Renal cortical epithelial cell (primary cell): ENCODE data around the gene ANKRD1. TPM values are rescaled to one million over a fixed set of nuclear protein-coding genes. Genes with fewer than 3 reads are reported as not detected.

Source experiments
- DNase-seq: peaks from one replicate; pipeline ENCODE4 v3.0.0-alpha.2; 2011; ENCODE audit warnings: low read depth
- total RNA-seq: library from RNA; depleted of rRNA; stranded (reverse); fragments of >200 nt; gene quantifications from 2 replicates; pipeline ENCODE4 v1.2.3, GENCODE V29; 2014

Gene ANKRD1
- total RNA-seq, 1 donor from 2014 or later, result 12.6 TPM

DNA sequence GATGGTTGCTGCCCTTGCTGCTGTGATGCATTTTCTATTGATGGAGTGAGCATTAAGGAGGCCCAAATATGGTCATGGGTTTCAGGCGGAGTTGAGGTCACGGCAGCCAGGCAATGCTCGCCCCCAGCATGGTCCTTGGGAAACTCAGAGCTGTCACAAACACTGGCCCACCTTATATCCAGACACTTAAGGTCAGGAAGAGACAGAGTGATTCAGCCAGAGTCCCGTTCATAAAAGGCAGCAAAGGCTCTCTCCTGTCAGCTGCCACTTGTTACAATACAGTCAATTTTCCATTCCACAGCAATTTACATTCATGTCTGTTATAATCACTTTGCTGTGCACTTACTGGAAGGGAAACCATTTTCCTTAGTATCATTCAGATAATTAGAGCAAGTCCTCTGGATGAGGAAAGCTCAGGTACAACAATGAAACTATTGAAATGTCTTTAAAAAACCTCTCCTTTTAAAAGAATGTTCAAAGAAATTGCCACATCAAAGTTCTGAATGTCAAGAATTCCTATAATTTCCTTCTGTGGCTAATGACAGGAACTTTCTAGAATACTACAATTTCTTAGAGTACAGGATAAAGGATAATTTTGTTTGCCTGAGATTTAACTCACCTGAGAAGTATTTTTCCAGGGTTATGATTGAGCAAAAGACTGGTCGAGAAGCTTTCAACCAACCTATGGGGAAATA is 14.8 kb upstream of the ANKRD1 start:
- DNase-seq, result peak; percentile 50

DNA sequence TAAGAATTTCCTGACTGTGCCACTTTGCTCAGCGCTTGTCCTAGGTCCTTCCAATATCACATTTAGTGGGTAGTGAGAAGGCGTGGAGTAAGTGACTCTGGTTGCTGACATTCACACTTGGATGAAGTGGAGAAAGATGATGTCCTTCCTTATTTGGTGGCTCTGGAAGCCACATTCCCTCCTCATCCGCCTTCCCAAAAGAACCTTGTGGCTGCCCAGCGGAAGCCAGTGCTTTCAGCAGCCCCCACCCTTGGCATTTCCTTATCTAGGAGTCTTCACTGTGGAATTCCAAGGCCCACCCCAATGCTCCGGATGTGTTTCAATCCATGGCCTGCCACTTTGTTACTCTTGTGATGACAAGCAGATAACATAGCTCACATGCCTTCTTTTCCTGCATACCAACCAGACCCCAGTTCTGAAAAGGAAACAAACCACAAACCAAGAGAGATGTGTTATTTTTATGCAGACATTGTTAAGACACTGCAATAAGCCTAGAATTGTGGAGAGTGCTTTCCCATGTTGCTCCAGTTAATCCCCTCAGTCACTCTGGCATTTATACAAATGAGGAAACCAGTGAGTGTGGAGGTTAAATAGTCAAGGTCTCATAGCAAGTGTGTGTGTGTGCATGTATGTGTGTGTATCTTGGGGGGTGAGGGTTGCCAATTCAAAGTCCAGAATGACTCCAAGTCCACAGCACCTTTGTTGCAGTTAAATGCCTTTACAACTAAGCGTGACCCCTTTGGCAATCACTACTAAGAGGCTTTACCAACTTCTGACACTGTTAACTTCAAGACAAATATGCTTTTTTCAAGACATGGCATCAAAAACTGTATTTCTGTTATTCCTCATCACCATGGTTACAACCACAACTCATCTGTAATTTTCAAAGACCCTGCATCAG is 10.3 kb upstream of the ANKRD1 start:
- peak; percentile 75 for DNase-seq

DNA sequence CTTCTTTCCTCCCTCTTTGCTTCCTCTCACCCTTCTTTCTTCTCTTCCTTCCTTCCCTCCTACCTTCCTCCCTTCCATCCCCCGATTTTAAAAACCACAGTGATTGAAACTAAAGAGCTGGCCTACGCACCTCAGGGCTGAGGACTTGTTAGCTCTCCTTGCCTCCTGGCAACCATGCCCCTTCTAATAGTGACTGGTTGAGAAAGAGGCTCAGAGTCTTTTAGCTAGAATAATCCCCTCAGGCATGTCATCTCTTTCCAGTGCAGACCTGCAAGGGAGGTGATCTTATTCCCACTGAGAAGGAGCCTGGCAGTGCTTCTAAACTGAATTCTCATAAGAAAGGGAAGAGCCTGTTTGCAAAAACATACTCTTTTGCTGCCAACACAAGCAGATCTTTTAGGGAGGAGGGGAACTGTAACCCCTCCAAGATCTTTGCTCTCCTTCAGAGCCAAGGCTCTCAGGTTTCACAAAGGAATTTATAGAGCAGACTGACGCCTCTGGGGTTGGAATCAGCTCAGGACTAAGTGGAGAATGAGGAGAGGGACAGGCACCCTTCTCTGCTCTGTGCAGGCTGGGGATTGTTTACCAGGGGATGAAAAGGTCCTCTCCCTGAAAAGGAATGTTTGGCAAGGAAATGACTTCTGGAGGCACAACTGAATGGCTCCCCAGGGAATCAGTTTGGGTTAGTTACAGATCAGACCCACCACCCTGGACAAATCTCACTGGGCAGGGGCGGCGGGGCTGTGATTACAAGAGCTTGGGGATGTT is 9.4 kb upstream of the ANKRD1 start:
- DNase-seq, result peak; percentile 36

DNA sequence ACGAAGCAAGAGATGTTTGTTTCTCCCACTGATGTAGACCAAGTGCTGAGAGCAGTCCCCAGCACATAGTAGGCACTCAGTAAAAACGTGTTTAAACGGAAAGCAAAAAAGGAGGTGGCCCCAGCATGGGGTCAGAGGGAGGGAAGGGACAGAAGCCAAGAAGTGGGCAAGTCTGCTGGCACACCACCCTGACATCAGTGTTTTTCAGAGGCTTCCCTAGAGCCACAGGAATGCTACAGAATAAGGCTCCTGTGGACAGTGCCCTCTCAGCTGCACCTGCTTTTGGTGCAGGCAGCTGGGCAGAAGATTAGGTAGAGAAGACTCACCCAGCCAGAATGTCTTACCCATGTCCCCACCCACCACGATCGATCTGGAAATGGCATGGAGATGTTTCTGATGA is 8.3 kb upstream of the ANKRD1 start:
- no peak for DNase-seq

DNA sequence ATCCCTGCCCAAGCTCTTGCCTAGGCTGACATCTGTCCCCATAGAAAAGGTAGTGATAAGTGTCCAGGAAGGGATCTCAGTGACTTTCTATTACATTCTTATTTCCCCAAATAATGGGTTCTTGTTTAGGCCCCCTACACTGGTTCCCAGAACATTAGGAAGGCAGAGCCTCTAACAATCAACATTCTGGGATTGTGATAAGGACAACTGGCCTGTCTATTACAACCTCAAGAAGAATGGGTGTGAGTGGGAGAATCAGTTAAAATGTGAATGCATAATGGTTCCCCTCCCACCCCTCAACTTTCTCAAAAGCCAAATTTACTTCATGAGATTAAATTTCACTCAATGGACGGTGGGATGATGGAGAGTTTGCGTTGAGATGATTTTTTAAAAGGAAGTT is 6.4 kb upstream of the ANKRD1 start:
- DNase-seq, result no peak

DNA sequence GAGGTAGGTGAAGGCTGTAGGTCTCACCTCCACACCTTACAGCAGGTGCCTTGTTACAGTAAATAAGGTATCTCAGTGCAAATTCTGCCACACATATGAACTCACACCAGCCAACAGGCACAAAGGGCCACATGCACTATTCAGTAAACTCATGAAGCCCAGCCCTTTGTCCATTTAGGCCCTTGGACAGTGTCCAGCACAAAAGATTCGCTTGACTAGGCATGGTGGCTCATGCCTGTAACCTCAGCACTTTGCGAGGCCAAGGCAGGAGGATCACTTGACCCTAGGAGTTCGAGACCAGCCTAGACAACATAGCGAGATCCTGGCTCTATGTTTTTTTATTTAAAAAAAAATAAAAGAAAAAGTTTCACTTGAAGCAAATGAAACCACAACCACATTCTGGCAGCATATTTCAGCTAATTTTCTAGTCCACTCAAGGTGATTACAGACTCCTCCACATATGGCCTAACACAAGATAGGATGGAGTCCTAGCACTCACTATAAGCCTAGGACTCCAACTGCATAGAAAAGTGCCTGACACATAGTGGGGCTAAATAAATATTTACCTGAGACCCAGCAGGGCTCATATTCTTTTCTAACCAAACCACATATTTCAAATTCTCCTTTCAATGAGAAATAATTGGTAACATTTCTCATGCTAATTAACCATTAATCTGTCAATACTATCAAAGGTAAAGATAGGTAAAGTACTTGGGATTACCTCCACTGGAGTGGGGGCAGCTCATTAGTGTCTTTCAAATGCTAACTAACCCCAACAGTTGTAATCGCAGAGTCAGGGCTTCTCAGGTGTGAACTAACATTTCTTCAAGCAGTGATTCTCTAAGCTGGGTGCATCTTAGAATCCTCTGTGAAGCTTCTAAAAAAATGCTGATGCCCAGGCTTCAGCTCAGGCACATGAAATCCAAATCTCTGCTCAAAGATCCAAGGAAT is 4.5 kb upstream of the ANKRD1 start:
- DNase-seq, result peak; percentile 42

DNA sequence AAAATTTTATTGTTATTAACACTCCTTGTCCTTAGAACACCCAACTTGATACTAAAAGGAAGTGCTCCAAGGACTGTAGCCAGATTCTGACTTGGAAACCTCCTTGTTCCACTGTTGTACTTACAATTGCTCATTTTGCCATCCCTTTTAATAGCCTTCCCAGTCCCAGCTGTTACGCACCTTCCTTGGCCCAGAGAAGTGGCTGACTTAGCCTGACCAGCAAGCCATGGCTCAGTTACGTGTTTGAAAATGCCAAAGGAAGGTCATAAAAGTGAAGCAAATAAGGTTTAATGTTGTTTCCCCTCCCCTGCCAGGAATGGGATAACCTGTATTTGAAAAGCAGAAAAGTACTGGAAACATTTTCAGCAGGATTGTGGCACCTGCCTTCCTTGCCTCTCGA is 3.7 kb upstream of the ANKRD1 start:
- DNase-seq, result no peak

DNA sequence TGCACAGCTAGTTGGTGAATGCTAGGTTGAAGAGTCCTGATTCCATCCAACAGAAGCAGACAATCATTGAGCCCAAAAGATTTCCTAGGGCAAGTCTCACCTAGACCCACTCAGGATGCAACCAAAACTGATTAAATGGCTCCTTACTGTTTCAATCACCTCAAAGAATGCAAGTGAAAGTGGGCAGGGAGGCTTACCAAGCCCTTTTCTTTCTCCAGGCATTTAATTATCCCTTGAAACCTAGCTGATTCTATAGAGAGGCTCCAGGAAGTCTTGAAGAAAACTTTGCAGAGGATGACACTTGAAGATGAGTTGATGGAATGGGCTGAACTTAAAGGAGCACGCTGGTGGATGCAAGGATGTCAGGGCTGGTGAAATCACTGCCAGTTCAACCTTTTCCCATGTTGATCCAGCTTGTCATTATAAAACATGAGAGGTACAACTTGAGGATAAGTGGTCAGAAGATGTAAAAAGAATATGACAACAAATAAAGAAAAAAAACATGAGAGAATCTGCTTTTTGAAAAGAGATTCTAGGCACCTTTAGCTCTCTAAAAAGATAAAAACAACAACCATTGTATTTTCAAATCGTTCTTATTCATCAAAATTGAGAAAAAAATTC is 2.3 kb upstream of the ANKRD1 start:
- DNase-seq, result no peak

DNA sequence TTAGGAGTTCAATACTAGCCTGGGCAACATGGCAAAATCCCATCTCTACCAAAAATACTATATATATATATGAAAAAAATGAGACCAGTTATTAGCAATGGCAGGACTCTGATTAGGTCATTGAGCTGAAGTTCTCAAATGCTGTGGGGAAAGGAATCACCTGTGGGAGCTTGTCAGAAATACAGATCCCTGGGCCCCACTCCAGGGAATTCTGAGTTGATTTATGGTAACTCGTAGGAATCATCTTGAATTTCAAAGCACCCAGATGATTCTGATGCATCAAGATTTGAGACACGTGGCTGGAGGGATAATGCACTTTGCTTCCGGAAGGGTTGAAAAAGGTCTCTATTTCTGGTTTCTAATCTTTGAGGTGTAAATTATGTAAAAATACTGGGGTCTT is 1.0 kb upstream of the ANKRD1 start:
- no peak for DNase-seq

DNA sequence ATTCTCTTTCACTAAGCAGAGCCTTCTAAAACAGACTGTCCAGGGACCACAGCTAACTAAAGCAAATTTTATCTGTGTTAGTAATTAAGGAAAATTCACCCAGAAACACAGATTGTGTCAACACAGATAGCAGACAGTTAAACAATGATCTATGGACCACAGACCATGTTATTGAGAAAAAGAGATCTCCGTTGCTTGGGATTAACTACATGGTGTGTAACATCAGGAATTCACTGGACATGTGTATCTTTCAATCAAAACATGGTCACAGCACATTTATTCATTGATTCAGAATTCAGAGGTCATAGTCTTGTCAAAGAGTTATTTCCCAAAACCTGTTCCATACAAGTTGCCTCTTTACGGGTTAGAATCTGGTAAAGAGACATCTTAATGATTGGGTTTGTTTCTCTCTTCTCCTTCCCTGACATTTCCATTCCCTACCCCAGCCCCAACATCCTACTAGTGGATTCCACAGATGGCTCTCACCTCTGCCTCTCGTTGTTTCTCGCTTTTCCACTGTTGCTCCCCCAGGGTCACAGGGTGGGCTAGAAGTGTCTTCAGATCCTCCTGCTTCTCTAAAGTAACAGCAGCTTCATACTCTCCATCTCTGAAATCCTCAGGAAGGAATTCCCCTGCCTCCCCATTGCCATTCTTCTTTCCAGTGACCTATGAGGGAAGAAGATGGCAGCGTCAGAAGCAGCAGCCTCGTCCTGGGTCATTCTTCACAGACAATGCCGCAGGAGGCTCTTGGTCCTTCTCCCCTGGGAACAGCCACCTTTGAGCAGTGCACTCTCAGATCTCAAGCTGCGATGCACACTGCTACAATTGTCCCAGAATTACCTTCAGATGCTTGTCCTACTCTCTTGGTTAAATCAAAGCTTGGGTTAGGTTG is 958 bp downstream of the ANKRD1 start:
- peak; percentile 7 for DNase-seq

DNA sequence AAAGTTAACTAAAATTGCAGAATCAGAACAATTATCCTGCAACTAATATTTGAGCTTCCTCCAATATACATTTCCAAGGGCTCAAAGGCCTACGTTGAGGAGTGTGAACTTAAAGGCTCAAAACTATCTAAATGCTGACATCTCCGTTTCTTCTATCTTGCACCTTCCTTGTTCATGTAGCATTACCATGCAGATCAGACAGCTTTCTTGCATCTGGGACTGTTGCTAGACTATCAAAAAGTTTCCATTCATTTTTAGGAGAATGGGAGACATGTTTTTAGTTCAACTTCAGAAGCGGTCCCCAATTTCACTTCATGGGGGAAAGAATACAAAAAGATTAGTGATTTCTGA is 2.9 kb downstream of the ANKRD1 start:
- DNase-seq, result no peak

DNA sequence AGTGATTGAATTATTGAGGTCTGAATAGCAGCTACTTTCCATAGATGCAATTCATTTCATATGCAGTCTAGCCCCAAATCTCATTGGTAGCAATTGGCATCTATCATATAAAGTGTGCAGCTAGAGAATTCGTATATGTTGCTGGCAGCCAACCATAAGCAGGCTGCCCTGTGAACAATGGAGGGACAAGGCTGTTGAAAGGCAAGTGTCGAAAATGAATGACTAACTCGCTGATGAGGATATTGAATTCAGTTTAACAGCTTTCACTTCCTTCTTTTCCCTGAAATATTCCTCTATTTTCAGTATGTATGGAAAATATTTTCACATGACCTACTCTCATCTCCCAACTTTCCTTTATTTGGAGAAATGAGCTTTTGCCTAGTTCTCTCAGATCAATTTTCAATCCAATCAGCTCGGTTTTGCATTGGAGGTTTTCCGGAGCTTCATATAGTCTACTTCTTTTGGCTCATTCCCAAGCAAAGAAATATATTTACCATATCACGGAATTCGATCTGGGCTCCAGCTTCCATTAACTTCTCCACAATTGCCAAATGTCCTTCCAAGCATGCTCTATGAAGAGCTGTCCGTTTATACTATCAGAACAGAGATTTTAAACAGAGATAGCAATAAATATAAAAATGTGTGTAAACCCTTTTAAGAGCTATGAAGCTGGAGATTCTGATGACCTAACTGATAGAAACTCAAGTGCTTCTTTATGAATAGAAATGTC is 3.5 kb downstream of the ANKRD1 start:
- DNase-seq, result no peak

DNA sequence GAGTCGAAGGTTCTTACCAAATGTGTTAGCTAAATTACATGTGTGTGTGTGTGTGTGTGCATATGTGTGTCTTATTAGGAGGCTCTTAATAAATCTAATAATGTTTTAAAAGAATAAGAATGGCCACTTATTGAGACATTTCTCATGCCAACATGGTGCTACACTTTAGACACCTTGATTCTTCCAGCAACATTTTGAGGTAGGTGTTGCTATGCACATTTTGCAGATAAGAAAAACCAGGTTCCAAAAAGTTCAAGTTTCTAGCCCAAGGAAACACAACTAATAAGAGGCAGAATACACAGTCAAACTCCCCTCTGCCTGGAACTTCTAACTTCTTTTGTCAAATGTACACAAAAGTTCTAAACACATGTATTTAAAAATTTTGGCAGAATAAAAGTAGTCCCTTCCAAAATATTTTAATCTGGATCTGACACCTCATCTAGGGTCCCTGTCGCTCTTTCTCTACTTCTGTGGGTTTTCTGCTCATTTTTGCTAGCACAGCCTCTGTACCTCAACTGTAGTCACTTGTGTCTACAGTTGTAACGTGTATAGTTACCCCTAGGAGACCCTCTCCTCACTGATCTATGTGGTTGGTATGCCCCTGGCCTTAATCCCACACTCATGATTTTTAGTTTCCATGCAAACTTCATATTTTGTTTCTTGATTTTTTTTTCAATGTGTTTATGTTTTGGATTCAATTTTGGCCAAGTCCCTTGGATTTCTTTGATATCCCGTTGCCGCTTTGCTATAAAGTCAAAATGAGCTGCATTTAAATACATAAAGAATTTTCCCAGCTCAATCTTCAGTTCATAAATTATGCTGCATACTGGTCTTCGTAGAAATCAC is 4.3 kb downstream of the ANKRD1 start:
- DNase-seq, result no peak

DNA sequence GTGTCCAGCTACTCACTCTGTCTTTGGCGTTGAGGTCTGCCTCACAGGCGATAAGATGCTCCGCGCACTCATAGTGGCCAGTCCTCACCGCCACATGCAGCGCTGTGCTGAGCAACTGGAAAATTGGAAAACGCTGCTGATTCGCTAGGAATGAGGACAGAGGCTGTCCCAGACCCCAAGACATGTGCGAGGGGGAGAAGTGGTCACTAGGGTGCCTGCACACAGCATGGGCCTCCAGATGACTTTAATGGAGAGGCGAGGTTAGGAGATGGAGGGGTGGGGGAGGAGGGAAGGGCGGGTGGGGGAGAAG is 5.2 kb downstream of the ANKRD1 start:
- no peak for DNase-seq

DNA sequence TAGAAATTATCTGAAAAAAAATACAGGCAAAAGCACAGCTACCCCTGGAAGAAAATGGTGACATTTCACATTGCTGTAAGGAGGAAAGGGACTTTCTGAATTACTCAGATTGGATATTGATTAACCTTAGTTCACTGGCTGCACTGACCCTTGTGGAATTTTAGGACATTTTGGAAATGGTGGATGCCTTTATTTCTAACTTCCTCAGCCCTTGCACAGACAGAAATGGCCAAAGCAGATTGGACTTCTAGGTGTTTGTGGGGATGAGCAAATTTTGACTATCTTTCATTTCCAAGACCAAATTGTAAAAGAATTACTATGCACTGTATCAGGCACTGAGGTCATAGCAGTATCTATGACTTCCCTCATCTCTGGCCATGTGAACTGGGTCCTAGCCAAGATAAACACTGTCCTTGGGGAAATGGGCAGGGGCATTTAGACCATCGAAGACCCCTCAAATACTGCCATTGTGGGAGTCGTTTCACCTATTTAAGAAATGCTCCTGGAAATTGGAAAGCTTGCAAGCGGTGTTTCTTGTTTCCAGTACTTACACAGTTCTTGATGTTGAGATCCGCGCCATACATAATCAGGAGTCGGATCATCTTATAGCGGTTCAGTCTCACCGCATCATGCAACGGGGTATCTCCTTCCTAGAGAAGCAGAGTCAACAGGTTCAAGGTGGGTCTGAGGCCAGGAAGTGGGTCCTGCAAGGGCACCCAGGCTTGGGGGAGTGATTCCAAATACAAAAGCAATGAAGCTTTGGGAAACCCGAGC is 5.7 kb downstream of the ANKRD1 start:
- peak; percentile 31 for DNase-seq

DNA sequence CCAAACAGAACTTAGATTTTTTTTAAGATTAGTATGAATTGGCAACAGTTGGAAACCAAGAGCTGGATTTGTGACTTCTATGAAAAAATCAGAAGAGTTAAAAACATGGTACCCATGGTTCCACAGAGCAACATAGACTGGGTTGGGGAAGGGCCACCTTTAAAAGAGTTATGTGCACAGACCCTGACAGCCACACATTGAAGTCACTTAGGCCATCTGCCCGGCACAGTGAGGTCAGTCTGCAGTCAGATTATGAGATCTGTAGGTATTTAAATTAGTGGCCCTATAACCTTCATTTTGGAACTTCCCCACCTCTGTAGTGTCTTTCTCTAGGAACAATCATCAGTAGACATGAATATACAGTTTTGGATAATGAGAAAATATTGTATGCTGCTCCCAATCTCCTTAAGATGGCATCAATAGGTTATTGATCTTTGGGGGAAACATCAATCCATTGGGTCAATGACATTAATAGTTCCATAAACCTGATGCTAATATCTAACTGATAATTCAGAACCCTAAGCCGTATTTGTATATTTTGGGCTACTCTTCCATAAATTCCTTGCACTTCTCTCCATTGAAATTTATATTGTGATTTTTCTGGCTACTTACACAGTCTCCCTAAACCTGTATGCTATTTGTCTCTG is 7.0 kb downstream of the ANKRD1 start:
- no peak for DNase-seq

DNA sequence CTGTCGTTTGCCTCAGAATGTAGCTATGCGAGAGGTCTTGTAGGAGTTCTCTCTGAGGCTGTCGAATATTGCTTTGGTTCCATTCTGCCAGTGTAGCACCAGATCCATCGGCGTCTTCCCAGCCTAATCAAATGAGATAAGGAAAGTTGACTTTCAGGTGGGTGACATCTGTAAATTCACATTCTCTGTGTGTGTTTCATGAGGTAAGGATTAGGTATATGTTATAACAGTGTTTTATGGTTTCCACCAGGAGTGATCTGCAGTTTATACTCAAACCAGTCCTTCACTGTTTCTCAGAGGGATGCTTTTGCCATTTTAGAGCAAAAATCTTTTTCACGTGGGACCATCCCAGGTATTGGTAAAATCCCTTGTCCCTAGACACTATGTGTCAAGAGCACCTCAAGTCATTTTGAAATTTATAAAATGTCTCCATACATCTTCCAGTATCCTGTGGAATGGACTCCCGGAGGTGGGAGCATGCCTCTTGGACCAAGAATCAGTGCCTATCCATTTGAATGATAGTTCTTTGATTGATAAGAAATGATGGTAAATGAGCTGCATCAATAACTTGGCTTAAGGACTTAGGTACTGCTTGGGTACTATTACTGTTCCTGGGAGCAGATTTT is 7.9 kb downstream of the ANKRD1 start:
- no peak for DNase-seq
